Measurements from ENCODE around the gene GTPBP10.

- TF ChIP-seq NFRKB (IDR thresholded peaks at IDR 0.05) (no peak), ZBTB7B (CRISPR knock-in tag; IDR thresholded peaks at IDR 0.05) (no peak), GABPB1 (CRISPR knock-in tag; IDR thresholded peaks at IDR 0.05) (no peak), CHD2 (IDR thresholded peaks at IDR 0.05; ENCODE audit: low read depth, low read length) (no peak), ZNF10 (CRISPR knock-in tag; IDR thresholded peaks at IDR 0.05; ENCODE audit: borderline replicate concordance, low read depth) (no peak), ZNF644 (CRISPR knock-in tag; IDR thresholded peaks at IDR 0.05; ENCODE audit: low read depth) (no peak), REST (IDR thresholded peaks at IDR 0.05; ENCODE audit: borderline replicate concordance in 1 of 2, low read depth in 1 of 2, low read length in 2 of 2) (no peak), MTA3 (CRISPR knock-in tag; IDR thresholded peaks at IDR 0.05) (no peak), SALL1 (CRISPR knock-in tag; IDR thresholded peaks at IDR 0.05) (no peak), RFXAP (CRISPR knock-in tag; IDR thresholded peaks at IDR 0.05; ENCODE audit: borderline replicate concordance) (no peak)
Observed at GRCh38 chr7:90402785-90403173, 56.3 kb downstream of the GTPBP10 start.
